A204.1 (cell line): ENCODE results near the gene USH1C.

Experiments used
- FAIRE-seq: peaks from 2 replicates; lab custom pipeline; 2012; peaks lifted over from hg19 to GRCh38; lab: Jason Lieb, UNC

Gene USH1C

DNA sequence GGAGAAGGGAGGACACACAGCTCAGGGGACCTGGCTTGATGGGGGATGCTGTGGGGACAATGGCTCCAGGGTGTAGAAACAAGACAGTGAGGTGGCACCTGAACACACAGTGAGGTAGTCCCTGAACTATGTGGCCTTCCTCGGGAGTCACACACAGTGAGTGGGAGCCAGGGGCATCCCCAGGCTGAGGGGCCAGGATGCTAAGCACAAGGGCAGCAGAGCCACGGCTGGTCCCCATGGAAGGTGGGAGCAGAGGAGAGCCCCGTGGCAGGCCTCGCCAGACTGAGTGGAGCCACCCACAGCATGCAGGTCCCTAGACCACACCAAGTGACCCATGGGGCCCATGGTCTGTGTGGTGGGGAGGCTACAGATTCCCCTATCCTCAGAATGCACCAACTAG is 41.6 kb downstream of the USH1C start:
- FAIRE-seq: no peak

DNA sequence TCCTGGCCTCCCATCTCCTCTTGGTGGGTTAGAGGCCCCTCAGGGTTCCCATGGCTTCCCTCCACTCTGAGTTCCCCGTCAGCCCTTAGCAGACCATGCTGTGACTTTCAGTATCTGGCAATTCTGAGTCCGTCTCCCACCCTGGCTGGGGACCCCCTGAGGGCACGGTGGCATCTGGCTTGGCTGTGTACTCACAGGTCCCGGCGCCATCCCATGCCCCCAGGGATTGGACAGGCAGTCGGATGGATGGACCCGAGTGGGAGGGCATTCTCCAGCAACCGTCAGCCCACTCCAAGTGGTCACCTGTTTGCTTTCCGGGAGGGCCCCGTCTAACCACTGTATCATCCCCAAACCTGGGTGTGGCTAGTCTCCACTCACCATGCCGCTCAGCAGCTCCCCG is 43.5 kb downstream of the USH1C start:
- FAIRE-seq: no peak

DNA sequence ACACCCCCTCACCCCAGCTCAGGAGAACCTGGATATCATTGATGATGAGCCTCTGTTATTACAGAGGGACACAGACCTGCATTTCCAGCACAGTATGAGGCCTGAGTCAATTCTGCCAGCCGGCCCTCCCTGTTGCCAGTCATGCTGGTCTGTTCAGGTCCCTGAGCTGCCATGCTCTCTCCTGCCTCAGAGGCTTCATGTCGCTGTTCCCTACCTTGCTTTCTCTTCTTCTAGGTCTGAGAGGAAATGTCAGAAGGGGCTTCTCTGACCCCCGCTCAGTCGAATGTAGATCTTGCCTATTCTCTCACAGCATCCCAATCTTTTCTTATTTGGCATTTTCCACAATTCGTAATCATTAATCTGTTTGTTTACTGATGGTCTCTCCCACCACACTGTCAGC is 45.7 kb downstream of the USH1C start:
- no peak for FAIRE-seq

DNA sequence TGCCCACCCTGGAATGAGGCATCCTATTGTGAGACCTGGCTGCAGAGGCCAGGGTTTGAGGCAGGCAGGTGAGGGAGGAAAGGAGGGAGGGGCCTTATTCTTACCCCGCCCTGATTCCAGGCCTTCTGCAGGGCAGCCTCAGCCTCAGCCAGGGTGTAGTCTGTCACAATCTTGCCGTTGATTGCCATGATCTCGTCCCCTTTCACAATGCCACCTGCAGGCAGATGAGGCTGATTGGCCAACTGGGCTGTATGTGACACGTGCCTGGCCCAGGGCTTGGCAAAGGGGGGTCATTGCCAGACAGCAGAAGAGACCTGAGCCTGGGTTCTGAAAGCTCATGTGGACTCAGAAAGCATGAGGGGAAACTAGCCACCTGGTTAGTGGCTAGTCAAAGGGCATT is 46.2 kb downstream of the USH1C start:
- FAIRE-seq: no peak

GRCh38 chr11:17496406-17496805 is 47.8 kb downstream of the USH1C start:
- no peak for FAIRE-seq

GRCh38 chr11:17494019-17494418 is 50.2 kb downstream of the USH1C start:
- FAIRE-seq: no peak

GRCh38 chr11:17490938-17491337 is 53.3 kb downstream of the USH1C start:
- no peak for FAIRE-seq

DNA sequence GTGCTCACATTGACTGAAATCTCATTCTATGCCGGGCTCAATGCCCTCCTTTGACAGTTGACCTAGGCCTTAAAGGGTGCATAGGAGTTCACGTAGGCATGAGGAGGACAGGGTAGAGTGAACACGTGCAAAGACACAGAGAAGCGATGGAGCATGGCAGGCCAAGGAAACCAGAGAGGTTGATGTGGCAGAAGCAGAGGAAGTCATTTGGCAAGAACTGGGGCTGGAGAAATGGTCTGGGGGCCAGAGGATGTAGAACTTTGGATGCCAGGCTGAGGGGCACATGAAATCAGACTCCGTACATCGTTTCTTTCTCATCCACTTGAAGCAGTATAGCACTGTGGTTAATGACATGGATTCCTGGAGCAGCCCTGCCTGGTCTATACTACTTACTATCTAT is 54.0 kb downstream of the USH1C start:
- FAIRE-seq: no peak

DNA sequence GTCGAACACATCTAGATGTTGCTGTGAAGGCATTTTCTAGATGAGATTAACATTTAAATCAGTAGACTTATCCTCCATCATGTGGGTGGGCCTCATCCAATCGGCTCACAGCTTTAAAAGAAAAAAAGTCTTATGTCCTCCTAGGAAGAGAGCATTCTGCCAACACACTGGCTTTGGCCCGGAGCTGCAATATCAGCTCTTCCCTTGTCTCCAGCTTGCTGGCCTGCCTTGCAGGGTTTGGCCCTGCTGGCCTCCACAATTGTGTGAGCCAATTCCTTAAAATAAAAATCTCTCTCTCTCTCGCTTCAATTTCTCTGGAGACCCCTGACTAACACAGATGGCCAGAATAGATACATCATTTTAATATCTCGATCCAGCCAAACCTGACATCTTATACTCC is 54.5 kb downstream of the USH1C start:
- no peak for FAIRE-seq

DNA sequence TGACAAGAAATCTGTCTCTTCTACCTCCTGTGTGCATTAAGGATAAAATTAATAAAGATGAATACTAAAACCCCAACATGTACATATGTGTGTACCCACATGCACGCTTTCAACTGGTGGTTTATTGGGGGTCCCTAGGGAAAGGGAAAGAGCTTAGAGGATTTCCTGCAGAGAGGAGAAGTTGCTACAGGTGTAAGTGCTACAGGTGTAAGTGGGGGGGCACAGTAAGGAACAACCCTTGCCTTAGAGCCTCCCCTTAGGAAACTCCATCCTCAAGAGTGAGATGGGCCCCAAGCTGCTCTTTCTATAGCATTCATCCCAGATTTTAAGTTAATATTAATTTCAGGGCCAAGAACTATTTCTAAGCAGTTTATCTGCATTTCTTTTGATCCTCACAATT is 55.7 kb downstream of the USH1C start:
- FAIRE-seq: no peak

DNA sequence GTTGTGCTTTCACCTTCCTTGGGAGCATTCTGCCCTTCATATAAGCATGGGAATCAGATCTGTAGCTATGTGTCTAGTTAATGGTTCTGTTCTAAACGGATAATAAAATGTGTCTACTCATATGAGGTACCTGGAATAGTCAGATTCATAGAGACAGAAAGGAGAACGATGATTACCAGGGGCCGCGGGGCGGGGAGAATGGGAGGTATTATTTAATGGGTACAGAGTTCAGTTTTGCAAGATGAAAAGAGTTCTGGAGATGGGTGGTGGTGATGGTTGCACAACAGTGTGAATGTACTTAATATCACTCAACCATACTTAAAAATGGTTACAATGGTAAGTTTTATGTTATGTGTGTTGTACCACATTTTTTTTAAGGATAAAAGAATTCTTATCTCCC is 57.6 kb downstream of the USH1C start:
- FAIRE-seq: no peak

GRCh38 chr11:17483505-17483904 is 60.7 kb downstream of the USH1C start:
- FAIRE-seq: no peak

- no peak for FAIRE-seq
Observed at GRCh38 chr11:17481905-17482304, 62.3 kb downstream of the USH1C start.

DNA sequence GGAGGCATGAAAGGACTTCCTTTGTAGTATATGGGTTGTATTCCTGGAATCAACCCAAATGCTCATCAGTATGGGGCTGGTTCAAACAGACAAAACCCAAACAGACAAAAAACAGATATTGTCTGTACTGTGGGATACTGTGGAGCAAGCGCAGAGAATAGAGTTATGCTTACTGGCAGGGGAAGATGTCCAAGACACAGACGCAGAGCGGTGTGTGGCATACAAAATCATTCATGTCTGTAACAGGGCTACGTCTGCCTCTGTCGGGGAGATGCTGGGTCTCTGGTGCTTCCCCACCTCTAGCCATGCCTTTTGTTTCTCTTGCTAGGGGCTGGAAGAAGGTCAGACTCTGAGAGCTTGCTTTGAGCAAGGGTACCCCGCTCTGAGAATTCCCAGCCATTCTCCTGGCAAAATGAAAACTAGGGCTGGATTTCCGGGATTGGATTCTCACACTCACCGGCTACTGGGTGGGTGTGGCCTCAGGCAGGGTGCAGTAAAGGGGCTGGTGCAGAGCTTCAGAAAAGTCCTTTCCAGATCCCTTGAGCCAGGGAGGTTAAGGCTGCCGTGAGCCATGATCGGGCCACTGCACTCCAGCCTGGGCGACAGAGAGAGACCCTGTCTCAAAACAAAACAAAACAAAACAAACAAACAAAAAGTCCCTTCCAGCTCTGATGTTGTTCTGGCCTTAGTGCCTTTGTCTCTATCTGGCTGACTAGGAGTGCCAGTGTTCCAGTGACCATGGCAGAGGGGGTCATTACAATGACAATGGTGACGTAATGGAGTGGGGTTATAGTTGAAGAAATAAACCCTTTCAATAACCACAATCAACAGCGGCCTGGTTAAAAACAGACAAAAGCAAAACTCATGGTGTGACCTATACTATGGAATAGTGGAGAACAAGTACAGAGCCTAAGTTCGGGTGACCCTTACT is 64.7 kb downstream of the USH1C start:
- no peak for FAIRE-seq

DNA sequence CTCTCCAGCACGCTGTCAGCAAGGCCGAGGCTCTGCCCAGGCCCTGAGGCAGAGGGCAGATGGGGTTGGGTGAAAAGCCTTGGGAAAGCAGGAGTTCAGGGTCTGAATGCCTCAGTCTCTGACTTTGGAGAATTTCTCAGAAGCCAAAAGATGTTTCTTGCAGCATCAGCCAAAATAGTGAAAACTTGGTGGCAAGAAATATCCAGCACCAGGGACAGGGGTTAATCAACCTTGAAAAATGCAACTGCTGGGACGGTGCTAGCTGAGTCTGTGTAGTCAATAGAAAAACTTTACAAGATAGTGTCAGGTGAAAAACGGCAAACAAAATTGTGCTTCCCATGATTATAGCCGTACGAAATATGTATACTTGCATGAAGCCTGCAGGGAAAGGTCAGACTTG is 66.1 kb downstream of the USH1C start:
- no peak for FAIRE-seq

- FAIRE-seq: no peak
Observed at GRCh38 chr11:17477361-17477760, 66.9 kb downstream of the USH1C start.

DNA sequence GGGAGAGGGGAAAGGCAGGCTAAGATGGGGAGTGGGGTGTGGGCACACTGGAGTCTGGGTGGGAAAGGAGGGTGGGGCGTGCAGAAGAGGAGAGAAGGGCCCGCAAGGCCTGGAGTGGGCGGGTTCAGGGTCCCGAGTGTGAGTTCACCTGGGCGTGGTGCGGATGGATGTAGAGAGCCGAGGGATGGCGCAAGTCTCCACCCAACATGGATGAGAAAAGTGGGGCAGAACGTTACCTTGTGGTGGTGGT is 67.2 kb downstream of the USH1C start:
- FAIRE-seq: no peak

- no peak for FAIRE-seq
Observed at GRCh38 chr11:17476317-17477083, 67.7 kb downstream of the USH1C start, which contains the start of gene ABCC8. ABCC8 (minus strand) TSS chr11:17476845; CDS start chr11:17476776, 69 bp downstream.

- no peak for FAIRE-seq
Observed at GRCh38 chr11:17475666-17476316, 68.4 kb downstream of the USH1C start.

DNA sequence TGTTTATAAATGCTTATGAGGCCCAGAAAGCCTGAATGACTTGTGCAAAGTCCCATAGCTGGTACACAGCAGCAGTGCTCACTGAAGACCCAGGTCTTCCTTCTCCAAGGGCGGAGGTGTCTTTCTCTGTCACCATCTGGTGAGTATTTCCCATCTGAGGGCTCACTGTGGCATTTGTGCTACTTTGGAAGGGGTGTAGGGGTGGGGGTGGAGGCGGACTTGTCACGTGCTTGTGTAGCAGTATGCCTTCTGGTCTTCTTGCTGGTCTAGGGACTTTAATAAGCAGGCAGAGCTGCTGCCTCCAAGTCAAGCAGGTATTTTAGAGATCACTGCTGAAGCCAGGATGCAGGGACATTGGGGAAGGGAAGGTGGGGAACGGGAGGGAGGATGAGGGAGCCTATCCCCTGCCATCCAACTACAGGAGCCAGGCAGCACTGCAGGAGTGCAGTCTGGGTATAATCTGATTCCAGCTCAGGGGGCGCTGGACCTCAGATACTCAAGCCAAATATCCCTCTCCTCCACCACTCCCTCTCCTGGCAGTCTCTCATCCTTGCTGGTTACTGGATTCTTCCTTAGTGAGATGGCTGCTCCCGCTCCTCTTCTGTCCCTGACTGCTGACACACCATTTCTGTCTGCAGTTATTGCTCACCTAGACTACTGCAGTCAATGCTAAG is 71.0 kb downstream of the USH1C start:
- no peak for FAIRE-seq

DNA sequence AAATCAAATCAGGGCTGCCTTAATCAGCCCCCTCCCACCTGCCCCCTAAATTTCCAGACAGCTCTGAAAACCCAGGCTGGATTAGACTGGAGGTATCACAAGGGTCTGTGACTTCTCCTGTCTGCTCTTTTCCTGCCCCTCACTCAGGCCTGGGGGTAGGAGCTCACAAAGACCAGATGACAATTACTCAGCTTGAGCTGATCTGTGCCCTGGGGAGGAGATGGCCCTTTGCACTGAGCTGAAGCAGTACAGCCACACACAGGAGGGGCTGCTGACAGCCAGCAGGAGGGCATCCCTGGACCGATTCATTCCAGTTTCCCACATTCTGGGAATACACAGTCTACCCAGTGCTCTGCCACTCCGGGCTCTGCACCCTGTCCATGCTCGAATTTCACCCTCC is 71.7 kb downstream of the USH1C start:
- no peak for FAIRE-seq

DNA sequence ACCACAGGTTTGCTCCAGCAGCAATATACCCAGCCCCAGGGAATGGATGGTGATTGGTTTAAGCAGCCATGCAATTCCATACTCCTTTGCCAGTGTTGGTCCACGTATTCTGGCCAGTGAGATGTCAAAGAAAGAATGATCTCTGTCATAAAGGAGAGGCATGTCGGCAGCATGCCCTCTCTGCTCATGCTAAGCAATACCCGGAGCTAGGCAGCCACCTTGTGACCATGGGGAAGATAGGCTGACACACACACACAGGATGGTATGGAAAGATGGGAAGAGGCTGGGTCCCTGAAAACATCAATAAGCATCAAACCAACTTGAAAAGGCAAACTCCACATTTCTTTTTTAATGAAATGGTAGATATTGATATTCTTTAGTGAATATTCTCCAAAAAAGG is 72.7 kb downstream of the USH1C start:
- FAIRE-seq: no peak

DNA sequence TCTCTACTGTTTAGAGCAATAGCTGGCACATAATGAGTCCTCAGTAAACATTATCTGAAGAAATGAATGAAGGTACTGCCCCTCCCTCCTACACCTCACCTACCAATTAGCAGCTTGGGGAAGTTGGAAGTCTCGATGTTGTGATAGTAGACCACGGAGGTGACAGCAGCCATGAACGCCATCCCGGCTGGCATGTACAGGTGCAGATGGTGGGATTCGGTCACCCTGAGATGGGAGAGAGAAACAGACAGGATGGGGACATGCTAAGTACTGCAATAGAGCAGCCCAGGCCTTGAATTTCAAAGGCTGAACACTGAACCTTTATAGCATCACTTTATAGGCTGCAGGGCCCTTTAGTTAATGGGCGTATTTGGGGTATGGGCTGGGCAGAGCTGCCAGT is 74.2 kb downstream of the USH1C start:
- FAIRE-seq: no peak
